ENCODE data around the gene VENTX. TPM values are rescaled to one million over a fixed set of nuclear protein-coding genes. Genes with fewer than 3 reads are reported as not detected.

Gene VENTX
- total RNA-seq, 4 donors from 2014 or later, result 0.17 to 2.3 (median 0.21) TPM; not detected in 1

DNA sequence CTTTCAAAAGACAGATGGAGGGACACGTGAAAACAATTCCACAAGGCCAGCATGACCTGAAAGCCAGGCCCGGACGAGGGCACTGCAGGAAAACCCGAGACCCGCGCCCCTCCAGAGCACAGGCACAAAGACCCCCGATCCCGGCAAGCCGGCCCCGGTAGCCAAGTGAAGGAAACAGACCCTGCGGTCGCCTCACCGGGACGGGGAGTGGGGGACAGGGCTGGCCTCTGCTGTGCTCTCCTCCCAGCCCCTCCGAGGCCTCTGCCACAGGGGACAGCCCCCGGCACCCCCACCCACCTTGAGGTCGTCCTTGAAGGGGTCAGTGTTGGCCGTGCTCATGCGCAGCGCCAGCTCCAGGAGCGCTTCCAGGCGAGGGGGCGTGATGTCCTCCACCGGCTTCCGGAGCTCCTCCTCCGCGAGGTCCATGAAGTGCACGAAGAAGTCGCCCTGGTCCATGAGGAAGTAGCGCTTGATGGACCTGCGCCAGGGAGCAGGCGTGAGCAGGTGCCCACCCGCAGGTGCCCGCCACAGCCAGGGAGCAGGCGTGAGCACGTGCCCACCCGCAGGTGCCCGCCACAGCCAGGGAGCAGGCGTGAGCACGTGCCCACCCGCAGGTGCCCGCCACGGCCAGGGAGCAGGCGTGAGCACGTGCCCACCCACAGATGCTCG is 50.3 kb downstream of the VENTX start:
- Histone ChIP-seq H3K4me1 (no peaks in the 10 kb centered on the region), H3K36me3 (peaks cover 87% of the 10 kb centered on the region), H3K9me3 (no peaks in the 10 kb centered on the region), H3K27ac (no peak overlapping the region), H3K27me3 (no peaks in the 10 kb centered on the region), H3K4me3 (no peak overlapping the region)
- WGBS, result 90% methylated on average over 20 of the region's 46 CpGs
- no peak for DNase-seq (ENCODE audit: low spot score in 2 of 2)
- TF ChIP-seq POLR2A (IDR thresholded peaks at IDR 0.05), result no peak
- TF ChIP-seq CTCF (IDR thresholded peaks at IDR 0.05), result no peak
- TF ChIP-seq EP300 (IDR thresholded peaks at IDR 0.05), result no peak
- TF ChIP-seq POLR2AphosphoS5 (IDR thresholded peaks at IDR 0.05), result no peak

DNA sequence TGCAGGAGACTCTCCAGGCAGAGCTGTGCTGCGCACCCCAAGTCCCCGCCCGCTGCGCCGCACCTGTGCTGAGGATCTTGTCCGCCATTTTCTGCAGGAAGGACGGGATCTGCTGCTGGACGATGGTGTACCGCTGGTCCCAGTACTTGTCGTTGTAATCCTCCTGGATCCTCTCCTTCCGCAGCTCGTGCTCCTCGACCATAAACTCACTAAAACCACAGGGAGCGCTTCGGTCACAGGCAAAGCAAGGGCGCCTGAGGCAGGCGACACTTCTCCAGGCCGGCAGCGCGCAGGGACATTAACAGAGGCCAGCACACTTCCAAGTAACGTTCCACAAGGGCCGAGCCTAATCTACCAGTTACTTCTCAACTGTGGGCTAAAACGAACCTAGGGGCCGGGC is 52.1 kb downstream of the VENTX start:
- 99% methylated on average over 10 of the region's 24 CpGs for WGBS
- Histone ChIP-seq H3K4me3 (no peak overlapping the region), H3K36me3 (peaks cover 87% of the 10 kb centered on the region), H3K27ac (no peak overlapping the region), H3K4me1 (no peaks in the 10 kb centered on the region), H3K27me3 (no peaks in the 10 kb centered on the region), H3K9me3 (no peaks in the 10 kb centered on the region)
- TF ChIP-seq CTCF (IDR thresholded peaks at IDR 0.05) (no peak), EP300 (IDR thresholded peaks at IDR 0.05) (no peak), POLR2A (IDR thresholded peaks at IDR 0.05) (no peak), POLR2AphosphoS5 (IDR thresholded peaks at IDR 0.05) (no peak)
- no peak for DNase-seq (ENCODE audit: low spot score in 2 of 2)

Other genes starting within 250 kb of the VENTX start
- gene ADGRA1, start 149.9 kb upstream of the VENTX start, total RNA-seq, result not detected
- 1 to 10 TPM in 1 of 4 donors, under 1 TPM in 3; 0.08 to 2.5 (median 0.58) TPM for gene KNDC1, start 77.6 kb upstream of the VENTX start, total RNA-seq
- not detected for gene UTF1, start 7.6 kb upstream of the VENTX start, total RNA-seq
- 10 to 100 TPM in 1 of 4 donors, 1 to 10 TPM in 3; 3.0 to 18.4 (median 4.1) TPM for gene ADAM8, start 39.0 kb downstream of the VENTX start, total RNA-seq
- 100 to 1,000 TPM in 1 of 4 donors, 10 to 100 TPM in 3; 44.5 to 107 (median 57.1) TPM for gene TUBGCP2, start 71.0 kb downstream of the VENTX start, total RNA-seq
- gene ZNF511, start 71.1 kb downstream of the VENTX start, total RNA-seq, result 10 to 100 TPM; 15.5 to 24.4 (median 17.3) TPM
- under 1 TPM in 1 of 4 donors, not detected in 3; 0.30 TPM for gene CALY, start 99.0 kb downstream of the VENTX start, total RNA-seq
- 1 to 10 TPM in 1 of 4 donors, not detected in 3; 2.2 TPM for gene PRAP1, start 109.5 kb downstream of the VENTX start, total RNA-seq
- 10 to 100 TPM in 3 of 4 donors, 1 to 10 TPM in 1; 7.8 to 13.8 (median 11.7) TPM for gene FUOM, start 120.2 kb downstream of the VENTX start, total RNA-seq
- gene ECHS1, start 135.5 kb downstream of the VENTX start, total RNA-seq, result 10 to 100 TPM; 44.2 to 64.9 (median 54.7) TPM
- 10 to 100 TPM in 2 of 4 donors, 1 to 10 TPM in 2; 7.8 to 23.4 (median 14.3) TPM for gene PAOX, start 141.4 kb downstream of the VENTX start, total RNA-seq
- 10 to 100 TPM; 20.5 to 79.7 (median 36.0) TPM for gene MTG1, start 156.3 kb downstream of the VENTX start, total RNA-seq
- under 1 TPM in 2 of 4 donors, not detected in 2; 0.23 to 0.56 TPM for gene SPRN, start 186.8 kb downstream of the VENTX start, total RNA-seq
- gene SCART1, start 216.1 kb downstream of the VENTX start, total RNA-seq, result 10 to 100 TPM in 1 of 4 donors, 1 to 10 TPM in 3; 1.2 to 10.7 (median 2.0) TPM

Measured in suprapubic skin (tissue), 4 donors.